NCI-H1105 (cell line): ENCODE data around the gene GPR15LG.

Source experiments
- DNase-seq: peaks from one replicate; lab custom pipeline; 2025; lab: John Stamatoyannopoulos, UW

GPR15LG gene

GRCh38 chr10:84193846-84194423 is 20.3 kb downstream of the GPR15LG start:
- no peak for DNase-seq

- peak; percentile 36 for DNase-seq
These were observed 20.9 kb downstream of the GPR15LG start, which contains the start of gene CDHR1 for GRCh38 chr10:84194424-84195043. Gene CDHR1 (plus strand): TSS chr10:84194537. CDS start chr10:84194761, 224 bp downstream.

GRCh38 chr10:84195044-84195830 is 21.6 kb downstream of the GPR15LG start:
- no peak for DNase-seq

- peak; percentile 58 for DNase-seq
These were observed 22.5 kb downstream of the GPR15LG start for GRCh38 chr10:84196083-84196482.

- DNase-seq = no peak
These were observed 23.3 kb downstream of the GPR15LG start for GRCh38 chr10:84196941-84197340.

GRCh38 chr10:84197643-84198042 is 24.0 kb downstream of the GPR15LG start:
- DNase-seq = no peak

GRCh38 chr10:84198206-84198915 is 24.8 kb downstream of the GPR15LG start:
- no peak for DNase-seq

- DNase-seq = no peak
These were observed 27.1 kb downstream of the GPR15LG start for GRCh38 chr10:84200537-84201243.

GRCh38 chr10:84201244-84201606 is 27.6 kb downstream of the GPR15LG start:
- DNase-seq = no peak

GRCh38 chr10:84201682-84202081 is 28.1 kb downstream of the GPR15LG start:
- no peak for DNase-seq

- no peak for DNase-seq
These were observed 28.7 kb downstream of the GPR15LG start for GRCh38 chr10:84202349-84202748.

- no peak for DNase-seq
These were observed 30.5 kb downstream of the GPR15LG start for GRCh38 chr10:84204122-84204521.

- no peak for DNase-seq
These were observed 31.0 kb downstream of the GPR15LG start for GRCh38 chr10:84204610-84205009.

- DNase-seq = peak; percentile 11
These were observed 31.6 kb downstream of the GPR15LG start for GRCh38 chr10:84205049-84205852.

- DNase-seq = no peak
These were observed 32.4 kb downstream of the GPR15LG start for GRCh38 chr10:84205853-84206525.

GRCh38 chr10:84208023-84208422 is 34.4 kb downstream of the GPR15LG start:
- no peak for DNase-seq

- no peak for DNase-seq
These were observed 38.0 kb downstream of the GPR15LG start for GRCh38 chr10:84211566-84211965.

GRCh38 chr10:84212014-84212413 is 38.4 kb downstream of the GPR15LG start:
- no peak for DNase-seq

GRCh38 chr10:84213076-84213475 is 39.5 kb downstream of the GPR15LG start:
- DNase-seq = no peak

GRCh38 chr10:84214046-84214572 is 40.5 kb downstream of the GPR15LG start:
- DNase-seq = no peak
